ENCODE measurements around the gene FAT1. TPM values are rescaled to one million over a fixed set of nuclear protein-coding genes. Genes with fewer than 3 reads are reported as not detected.
A peak's percentile ranks its signal among the peaks of the same experiment; 100 is the strongest.

Gene FAT1
- total RNA-seq, 2 donors from 2014 or later, result 70.3 to 89.5 TPM

DNA sequence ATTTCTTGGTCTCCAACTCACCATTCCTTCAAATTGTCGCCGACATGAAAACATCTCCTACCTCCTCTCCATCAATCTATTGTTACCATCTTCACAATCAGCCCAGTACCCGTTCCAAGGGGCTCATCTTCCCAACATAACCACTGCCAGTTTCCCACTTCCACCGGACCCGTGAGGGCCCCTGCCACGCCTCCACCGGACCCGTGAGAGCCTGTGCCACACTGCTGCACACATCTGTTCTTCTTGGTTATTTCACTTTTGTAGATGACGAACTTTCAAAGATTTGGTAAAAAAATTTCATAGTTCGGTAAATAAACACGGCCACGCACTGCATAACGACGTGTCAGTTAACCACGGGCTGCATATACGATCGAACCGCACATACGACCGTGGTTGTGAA is 65.0 kb downstream of the FAT1 start:
- TF ChIP-seq, protein P1, sequence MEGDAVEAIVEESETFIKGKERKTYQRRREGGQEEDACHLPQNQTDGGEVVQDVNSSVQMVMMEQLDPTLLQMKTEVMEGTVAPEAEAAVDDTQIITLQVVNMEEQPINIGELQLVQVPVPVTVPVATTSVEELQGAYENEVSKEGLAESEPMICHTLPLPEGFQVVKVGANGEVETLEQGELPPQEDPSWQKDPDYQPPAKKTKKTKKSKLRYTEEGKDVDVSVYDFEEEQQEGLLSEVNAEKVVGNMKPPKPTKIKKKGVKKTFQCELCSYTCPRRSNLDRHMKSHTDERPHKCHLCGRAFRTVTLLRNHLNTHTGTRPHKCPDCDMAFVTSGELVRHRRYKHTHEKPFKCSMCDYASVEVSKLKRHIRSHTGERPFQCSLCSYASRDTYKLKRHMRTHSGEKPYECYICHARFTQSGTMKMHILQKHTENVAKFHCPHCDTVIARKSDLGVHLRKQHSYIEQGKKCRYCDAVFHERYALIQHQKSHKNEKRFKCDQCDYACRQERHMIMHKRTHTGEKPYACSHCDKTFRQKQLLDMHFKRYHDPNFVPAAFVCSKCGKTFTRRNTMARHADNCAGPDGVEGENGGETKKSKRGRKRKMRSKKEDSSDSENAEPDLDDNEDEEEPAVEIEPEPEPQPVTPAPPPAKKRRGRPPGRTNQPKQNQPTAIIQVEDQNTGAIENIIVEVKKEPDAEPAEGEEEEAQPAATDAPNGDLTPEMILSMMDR (IDR thresholded peaks at IDR 0.05), result no peak
- H3K36me3 ChIP-seq, result peaks cover 27% of the 10 kb centered on the region
- no peak overlapping the region for H3K27ac ChIP-seq

DNA sequence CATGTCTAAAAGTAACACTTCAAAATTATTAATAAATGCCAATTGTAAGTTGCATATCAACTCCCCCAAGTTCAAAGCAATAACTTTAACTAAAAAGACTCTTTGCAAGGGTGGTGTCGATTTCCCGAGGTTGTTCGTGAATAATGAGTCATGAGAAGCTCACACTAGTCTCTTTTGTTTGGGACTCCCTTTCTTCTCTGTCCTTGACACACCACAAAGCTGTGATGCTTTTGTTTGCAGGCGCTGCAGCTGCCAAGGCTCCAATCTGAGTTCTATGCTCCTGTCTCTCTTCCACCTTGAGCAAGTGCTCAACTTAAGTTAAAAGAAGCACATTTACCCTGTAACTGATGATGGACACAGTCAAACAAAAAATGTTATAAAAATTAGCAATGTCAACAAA is 65.9 kb downstream of the FAT1 start:
- H3K4me1 ChIP-seq, result peaks cover 0 to 2% of the 10 kb centered on the region in 2 donors
- no peaks in the 10 kb centered on the region for H3K9me3 ChIP-seq
- H3K27me3 ChIP-seq, result no peaks in the 10 kb centered on the region
- DNase-seq (ENCODE audit: low spot score), result no peak
- no peak overlapping the region for H3K27ac ChIP-seq
- TF ChIP-seq, protein P1 (IDR thresholded peaks at IDR 0.05), result no peak
- peaks cover 20% of the 10 kb centered on the region for H3K36me3 ChIP-seq
- H3K4me3 ChIP-seq, result no peak overlapping the region

More for the DNA sequence above, 65.0 kb downstream of the FAT1 start:
- no peak for DNase-seq (ENCODE audit: low spot score)
- Histone ChIP-seq H3K27me3 (no peaks in the 10 kb centered on the region), H3K4me1 (no peaks in the 10 kb centered on the region), H3K9me3 (no peaks in the 10 kb centered on the region), H3K4me3 (no peak overlapping the region)

DNA sequence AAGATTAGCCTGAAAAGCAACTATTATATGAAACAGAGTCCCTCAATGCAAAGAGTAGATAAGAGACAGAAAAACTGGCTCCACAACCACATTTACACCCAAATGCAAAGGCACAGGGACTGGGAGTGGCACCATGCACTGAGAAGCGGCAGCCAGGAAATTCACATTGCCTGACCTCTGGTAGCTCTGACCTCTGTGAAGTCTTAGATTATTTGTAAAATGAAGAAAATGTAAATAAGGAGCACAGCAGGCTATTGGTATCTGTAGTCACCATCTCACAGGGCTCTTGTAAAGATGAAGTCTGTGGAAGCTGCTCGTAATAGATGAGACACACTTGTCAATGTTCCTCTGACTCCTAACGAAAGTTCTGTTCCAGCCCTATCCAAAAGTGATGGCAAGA is 69.7 kb downstream of the FAT1 start:
- H3K4me3 ChIP-seq, result no peak overlapping the region
- no peaks in the 10 kb centered on the region for H3K9me3 ChIP-seq

DNA sequence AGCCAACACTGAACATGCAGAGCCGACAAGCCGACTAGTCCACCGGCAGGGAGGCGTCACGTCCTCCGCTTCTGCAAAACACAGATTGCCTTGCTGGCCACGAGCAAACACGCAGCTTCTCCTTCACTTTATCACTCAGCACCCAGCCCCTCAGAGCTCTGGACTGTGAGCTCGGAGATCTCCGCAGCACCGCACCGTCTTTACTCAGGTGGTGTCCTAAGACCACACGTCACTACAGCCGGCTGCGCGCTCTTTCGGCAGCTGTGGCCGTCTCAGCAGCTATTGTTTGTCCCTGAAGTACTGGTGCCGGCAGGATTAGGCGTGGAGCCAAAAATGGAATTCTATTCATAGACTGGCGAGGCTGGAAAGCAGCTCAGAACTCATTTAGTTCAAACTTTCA is 72.0 kb downstream of the FAT1 start:
- Histone ChIP-seq H3K27ac (peak overlapping the region; percentile 58 to 76), H3K9me3 (no peaks in the 10 kb centered on the region), H3K27me3 (no peaks in the 10 kb centered on the region), H3K4me3 (peak overlapping the region; percentile 36 to 47), H3K4me1 (peaks cover 0 to 11% of the 10 kb centered on the region in 2 donors), H3K36me3 (no peaks in the 10 kb centered on the region)
- peak; percentile 77 for DNase-seq (ENCODE audit: low spot score)
- TF ChIP-seq, protein P1 (IDR thresholded peaks at IDR 0.05), result no peak

More for the DNA sequence above, 69.7 kb downstream of the FAT1 start:
- Histone ChIP-seq H3K36me3 (no peaks in the 10 kb centered on the region), H3K4me1 (peaks cover 0 to 11% of the 10 kb centered on the region in 2 donors), H3K27me3 (no peaks in the 10 kb centered on the region), H3K27ac (no peak overlapping the region)
- no peak for DNase-seq (ENCODE audit: low spot score)
- TF ChIP-seq, protein P1 (IDR thresholded peaks at IDR 0.05), result no peak

DNA sequence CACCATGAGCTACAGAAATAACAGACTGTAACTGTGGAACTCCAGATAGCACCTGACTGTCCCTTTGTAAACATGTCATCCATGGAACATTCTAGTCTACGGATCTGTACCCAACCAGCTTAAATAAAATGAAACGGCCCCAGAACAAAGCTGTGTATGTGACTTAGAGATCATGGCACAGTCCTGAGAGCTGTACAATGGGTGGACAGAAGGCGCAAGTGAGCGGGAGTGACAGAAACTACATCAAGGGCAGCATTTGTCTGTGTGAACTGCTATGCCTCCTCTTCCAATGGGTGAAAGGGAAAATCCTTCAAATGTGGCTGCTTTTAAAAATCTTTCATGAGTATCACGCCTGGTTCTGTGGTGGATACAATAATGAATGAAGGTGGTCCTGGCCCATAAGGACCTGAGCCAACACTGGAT is 72.5 kb downstream of the FAT1 start:
- H3K4me3 ChIP-seq, result peak overlapping the region; percentile 36 to 47
- DNase-seq (ENCODE audit: low spot score), result no peak
- TF ChIP-seq, protein P1 (IDR thresholded peaks at IDR 0.05), result no peak
- peak overlapping the region; percentile 58 to 76 for H3K27ac ChIP-seq
- H3K9me3 ChIP-seq, result no peaks in the 10 kb centered on the region
- no peaks in the 10 kb centered on the region for H3K36me3 ChIP-seq
- H3K4me1 ChIP-seq, result peaks cover 0 to 11% of the 10 kb centered on the region in 2 donors
- H3K27me3 ChIP-seq, result no peaks in the 10 kb centered on the region
